Mucosa of stomach (tissue), 1 donor: ENCODE measurements around the gene HOXA3.

ENCODE experiments used
- H3K27me3 ChIP-seq: one replicate; pipeline ENCODE4 v1.7.0; 2013; ENCODE audit warnings: mild to moderate bottlenecking, low read length; ENCODE audit not compliant: control insufficient read depth, insufficient read depth
- H3K36me3 ChIP-seq: one replicate; pipeline ENCODE4 v1.7.0; 2013; ENCODE audit warnings: low read length; ENCODE audit not compliant: control insufficient read depth, insufficient read depth
- H3K4me1 ChIP-seq: one replicate; pipeline ENCODE4 v1.7.0; 2013; ENCODE audit warnings: mild to moderate bottlenecking, low read length; ENCODE audit not compliant: control insufficient read depth, insufficient read depth
- H3K4me3 ChIP-seq: one replicate; pipeline ENCODE4 v1.7.0; 2013; ENCODE audit warnings: low read length
- H3K9ac ChIP-seq: one replicate; pipeline ENCODE4 v1.7.0; 2013; ENCODE audit warnings: mild to moderate bottlenecking, low read length, moderate library complexity
- H3K9me3 ChIP-seq: one replicate; pipeline ENCODE4 v1.7.0; 2013; ENCODE audit warnings: mild to moderate bottlenecking, low read length, moderate library complexity; ENCODE audit not compliant: control insufficient read depth
- donor health status: Pancreatic carcinoma.

Gene HOXA3

DNA sequence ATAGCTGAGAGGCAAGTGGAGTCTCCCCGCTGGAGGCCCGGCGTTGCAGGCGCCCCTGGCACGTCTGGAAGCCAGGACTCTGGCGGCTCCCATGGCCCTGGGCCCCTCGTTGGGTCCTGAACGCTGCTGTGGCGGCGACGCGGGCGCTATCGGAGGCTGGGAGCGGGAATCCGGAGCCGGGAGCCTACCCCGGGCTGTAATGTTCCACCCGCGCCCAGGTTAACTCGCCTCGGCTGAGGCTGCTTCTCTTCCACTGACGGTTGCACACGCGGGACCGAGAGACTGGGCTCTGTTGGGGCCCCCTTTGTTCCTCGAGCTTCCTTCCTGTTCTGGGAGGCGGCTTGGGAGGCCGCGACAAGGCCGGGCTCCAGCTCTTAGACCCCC lies 7.6 kb downstream of the HOXA3 start:
- no peaks in the 10 kb centered on the region for H3K9me3 ChIP-seq
- H3K4me1 ChIP-seq, result peaks cover 18% of the 10 kb centered on the region
- peak overlapping the region; percentile 78 for H3K4me3 ChIP-seq
- peaks cover 55% of the 10 kb centered on the region for H3K27me3 ChIP-seq
- H3K9ac ChIP-seq, result no peak overlapping the region
- H3K36me3 ChIP-seq, result no peaks in the 10 kb centered on the region

DNA sequence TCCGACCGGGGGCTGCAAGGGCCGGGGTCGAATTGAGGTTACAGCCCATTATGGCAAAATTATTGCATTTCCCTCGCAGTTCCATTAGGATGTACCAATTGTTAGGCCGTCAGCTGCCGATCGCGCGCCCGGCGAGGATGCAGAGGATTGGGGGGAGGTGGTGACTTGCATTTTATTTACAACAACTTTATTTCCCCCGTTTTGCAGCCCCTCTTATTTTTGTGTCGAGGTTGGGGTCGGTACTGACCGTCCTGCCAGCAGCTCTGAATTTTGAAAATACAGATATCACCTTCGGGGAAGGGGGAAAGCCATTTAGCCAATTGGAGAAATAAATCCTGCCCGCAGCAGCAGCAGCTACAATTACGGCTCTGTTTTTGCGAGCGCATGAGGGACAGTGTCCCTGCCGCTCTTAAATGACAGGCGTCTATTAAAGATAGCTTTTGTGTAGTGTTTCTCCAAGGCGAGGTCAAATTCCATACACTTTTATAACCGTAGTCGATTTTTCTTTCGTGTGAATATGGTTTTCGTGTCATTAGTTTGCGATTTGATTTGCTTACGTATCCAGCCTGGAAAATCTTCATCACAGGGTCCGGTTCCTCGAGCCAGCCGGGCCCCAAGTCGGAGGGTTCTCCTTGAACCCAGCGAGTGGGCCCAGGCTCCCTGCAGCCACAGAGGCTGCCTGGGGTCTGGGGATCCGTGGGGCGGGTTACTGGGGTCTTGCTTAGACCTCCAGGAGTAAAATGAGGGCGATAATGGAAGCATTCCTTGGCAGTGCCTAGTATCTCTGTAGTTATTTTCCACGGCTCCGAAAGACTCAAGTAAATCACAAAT lies 8.2 kb downstream of the HOXA3 start:
- no peaks in the 10 kb centered on the region for H3K36me3 ChIP-seq
- H3K9me3 ChIP-seq, result no peaks in the 10 kb centered on the region
- H3K4me3 ChIP-seq, result peak overlapping the region; percentile 78
- H3K27me3 ChIP-seq, result peaks cover 55% of the 10 kb centered on the region
- peaks cover 18% of the 10 kb centered on the region for H3K4me1 ChIP-seq
- H3K9ac ChIP-seq, result no peak overlapping the region

DNA sequence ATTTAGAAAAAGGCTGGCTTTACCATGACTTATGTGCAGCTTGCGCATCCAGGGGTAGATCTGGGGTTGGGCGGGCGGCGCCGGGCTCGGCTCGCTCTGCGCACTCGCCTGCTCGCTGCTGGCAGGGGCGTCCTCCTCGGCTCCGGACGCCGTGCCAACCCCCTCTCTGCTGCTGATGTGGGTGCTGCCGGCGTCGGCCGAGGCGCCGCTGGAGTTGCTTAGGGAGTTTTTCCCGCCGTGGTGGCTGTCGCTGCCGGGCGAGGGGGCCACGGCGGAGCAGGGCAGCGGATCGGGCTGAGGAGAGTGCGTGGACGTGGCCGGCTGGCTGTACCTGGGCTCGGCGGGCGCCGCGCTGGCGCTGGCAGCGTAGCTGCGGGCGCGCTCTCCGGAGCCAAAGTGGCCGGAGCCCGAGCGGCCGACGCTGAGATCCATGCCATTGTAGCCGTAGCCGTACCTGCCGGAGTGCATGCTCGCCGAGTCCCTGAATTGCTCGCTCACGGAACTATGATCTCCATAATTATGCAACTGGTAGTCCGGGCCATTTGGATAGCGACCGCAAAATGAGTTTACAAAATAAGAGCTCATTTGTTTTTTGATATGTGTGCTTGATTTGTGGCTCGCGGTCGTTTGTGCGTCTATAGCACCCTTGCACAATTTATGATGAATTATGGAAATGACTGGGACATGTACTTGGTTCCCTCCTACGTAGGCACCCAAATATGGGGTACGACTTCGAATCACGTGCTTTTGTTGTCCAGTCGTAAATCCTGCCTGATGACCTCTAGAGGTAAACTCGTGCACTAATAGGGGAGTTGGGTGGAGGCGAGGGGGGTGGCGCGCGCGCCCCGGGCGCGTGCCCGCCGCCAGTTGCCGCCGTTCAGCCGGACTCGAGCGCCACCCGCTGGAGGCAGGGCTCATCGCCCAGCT lies 9.1 kb downstream of the HOXA3 start, which contains the start of gene HOXA5:
HOXA5 (minus strand) TSS at position 659 of the 927 bp plus-strand sequence; CDS start at position 585, 74 bp downstream.
- peaks cover 49% of the 10 kb centered on the region for H3K27me3 ChIP-seq
- H3K9me3 ChIP-seq, result no peaks in the 10 kb centered on the region
- peak within 1 kb of the TSS; percentile 83 for H3K9ac ChIP-seq
- peak within 1 kb of the TSS; percentile 78 for H3K4me3 ChIP-seq
- H3K4me1 ChIP-seq, result peaks cover 17% of the 10 kb centered on the region
- H3K36me3 ChIP-seq, result no peaks in the 10 kb centered on the region

DNA sequence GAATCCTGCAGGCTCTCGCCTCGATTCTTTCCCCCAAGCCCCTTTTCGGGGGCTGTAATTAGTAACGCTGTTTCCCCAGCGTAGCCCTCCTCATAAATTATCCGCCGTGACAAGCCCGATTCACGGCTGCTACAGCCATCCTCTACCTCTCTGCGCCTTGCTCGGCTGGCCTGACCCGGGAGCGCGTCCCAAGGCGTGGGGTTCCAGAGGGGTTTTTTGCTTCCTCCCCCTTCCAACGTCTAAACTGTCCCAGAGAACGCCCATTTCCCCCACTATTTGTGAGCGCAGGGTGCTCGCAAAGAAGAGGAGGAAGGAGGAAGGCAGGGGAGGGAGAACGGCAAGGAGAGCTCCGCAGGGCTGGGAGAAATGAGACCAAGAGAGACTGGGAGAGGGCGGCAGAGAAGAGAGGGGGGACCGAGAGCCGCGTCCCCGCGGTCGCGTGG lies 9.8 kb downstream of the HOXA3 start:
- H3K4me1 ChIP-seq, result peaks cover 13% of the 10 kb centered on the region
- no peaks in the 10 kb centered on the region for H3K9me3 ChIP-seq
- H3K27me3 ChIP-seq, result peaks cover 43% of the 10 kb centered on the region
- H3K9ac ChIP-seq, result peak overlapping the region; percentile 83
- no peaks in the 10 kb centered on the region for H3K36me3 ChIP-seq
- peak overlapping the region; percentile 78 for H3K4me3 ChIP-seq

DNA sequence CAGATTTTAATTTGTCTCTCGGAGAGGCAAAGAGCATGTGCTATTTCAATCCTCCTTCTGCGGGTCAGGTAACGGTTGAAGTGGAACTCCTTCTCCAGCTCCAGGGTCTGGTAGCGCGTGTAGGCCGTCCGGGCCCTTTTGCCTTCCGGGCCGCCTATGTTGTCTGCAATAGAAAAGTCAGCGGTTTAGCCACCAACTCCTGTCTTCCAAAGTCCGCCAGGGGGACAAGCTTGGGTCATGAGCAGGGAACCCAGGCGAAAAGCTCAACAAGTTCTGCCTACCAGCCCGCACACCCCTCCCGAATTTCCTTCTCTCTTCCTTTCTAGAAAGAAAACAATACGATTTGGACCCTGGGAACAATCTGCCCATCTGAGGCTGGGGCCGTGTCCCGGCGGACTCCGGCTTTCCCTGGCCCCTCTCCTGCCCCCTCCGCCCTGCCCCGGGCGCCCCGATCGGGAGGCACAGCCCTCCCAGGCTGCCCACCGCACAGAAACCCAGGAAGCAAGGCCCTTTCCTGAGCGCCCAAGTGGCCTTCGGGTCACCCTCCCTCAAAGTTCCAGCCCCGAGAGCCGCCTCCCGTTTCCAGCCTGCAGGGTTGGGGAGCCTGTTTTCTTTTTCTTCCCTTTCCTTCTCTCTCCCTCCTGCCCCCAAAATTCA lies 10.3 kb downstream of the HOXA3 start:
- H3K4me1 ChIP-seq, result peaks cover 13% of the 10 kb centered on the region
- no peaks in the 10 kb centered on the region for H3K9me3 ChIP-seq
- H3K4me3 ChIP-seq, result peak overlapping the region; percentile 78
- peak overlapping the region; percentile 83 for H3K9ac ChIP-seq
- H3K27me3 ChIP-seq, result peaks cover 38% of the 10 kb centered on the region
- no peaks in the 10 kb centered on the region for H3K36me3 ChIP-seq

DNA sequence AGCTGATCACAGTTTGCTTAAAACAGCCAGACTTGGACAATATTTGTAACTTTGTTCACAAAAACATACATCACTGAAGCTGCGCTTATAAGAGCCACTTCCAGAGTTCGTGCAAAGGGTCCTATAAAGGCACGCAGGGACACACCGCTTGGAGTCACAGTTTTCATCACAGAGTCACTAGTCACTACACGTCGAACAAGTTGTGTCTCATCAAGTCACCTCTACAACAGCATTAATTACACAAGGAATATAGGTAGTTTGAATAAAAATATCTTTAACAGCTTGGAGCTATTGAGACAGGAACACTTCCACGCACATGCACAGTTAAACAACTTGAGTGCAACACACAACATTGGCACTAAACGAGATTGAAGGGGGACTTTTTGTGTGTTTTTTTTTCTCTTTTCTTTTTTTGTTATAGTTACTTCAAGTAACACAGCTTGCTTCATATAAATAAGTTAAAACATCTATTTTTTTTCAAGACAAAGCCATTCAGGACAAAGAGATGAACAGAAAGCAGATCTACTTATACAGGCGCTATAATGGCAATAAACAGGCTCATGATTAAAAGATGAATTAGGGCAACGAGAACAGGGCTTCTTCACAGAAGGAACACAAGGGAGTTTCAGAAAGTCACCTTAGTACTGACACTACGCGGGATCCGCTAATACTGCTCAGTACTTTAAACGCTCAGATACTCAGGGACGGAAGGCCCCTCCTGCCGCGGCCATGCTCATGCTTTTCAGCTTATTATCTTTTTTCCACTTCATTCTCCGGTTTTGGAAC lies 11.1 kb downstream of the HOXA3 start:
- H3K9me3 ChIP-seq, result no peaks in the 10 kb centered on the region
- peaks cover 19% of the 10 kb centered on the region for H3K4me1 ChIP-seq
- H3K4me3 ChIP-seq, result peak overlapping the region; percentile 78
- H3K9ac ChIP-seq, result peak overlapping the region; percentile 83
- no peaks in the 10 kb centered on the region for H3K36me3 ChIP-seq
- H3K27me3 ChIP-seq, result peaks cover 30% of the 10 kb centered on the region

DNA sequence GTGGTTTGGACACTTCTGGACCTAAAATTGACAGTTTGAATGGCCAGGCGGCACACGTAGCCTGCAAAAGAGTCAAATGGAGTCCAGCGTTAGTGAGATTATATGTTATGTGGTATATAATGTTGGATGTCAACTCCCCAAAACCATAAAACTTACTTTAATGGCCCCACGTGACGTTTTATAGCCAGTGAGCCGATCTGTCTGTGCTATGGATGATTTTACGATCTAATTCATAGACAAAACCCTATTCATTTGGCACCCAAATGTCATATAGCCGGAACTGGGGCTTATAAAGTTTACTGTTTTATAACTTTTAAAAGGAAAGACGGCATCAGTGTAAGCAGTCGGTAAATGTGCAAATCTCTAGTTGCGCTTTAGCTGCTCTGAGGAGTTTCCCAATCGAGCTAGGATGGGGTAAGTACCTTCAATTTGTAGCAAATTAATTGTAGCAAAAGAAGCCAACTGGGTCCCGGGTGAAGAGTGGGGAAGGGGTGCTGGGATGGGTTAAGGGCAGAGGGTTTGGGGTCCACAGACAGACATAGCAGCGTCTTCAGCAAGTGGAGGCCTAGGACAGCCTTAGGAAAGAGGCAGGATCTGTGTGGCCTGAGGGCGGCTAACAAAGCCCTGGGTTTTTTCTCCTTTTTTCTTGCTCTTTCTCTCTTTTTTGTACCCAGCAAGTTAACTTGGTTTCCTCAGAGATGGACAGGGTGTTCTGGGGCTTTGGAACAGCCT lies 12.1 kb downstream of the HOXA3 start:
- Histone ChIP-seq H3K9ac (peak overlapping the region; percentile 29), H3K4me1 (peaks cover 27% of the 10 kb centered on the region), H3K27me3 (peaks cover 20% of the 10 kb centered on the region), H3K36me3 (no peaks in the 10 kb centered on the region), H3K4me3 (no peak overlapping the region), H3K9me3 (no peaks in the 10 kb centered on the region)

DNA sequence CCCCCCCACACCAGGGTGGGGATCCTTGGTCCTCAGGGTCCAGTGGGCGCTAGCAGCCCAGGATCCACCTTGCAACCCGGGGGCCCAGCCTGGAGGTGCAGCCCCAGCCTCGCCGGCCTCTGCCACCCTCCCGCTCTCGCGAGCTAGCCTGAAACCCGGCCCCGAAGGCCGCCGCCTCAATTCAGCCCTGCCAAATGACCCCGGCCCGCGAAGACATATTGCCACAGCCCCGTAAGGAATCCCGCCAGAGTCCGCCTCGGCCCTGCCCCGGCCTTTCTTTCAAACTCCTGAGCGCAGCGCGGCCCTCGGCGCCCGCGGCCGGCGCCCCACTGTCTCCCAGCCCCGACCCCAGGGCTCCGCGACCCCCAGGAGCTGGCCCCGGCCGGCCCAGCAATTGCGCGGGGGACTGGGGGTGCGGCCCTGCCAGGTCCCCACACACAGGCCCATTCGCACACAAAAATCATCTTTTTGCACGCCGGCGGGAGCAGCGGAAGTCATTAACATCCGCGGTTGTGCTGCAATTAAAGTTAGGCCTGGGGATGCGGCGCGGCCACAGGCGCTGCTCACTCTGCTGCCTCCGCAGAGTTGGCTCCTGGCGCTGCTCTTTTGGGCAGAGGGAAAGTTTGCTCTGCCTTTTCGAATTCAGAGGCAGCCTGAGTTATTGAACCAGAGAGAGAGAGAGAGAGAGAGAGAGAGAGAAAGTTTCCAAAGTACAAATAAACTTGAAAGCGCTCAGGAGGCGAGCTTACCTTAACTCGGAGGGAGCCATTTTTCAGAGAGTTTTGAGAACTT lies 12.9 kb downstream of the HOXA3 start:
- Histone ChIP-seq H3K4me1 (peaks cover 22% of the 10 kb centered on the region), H3K36me3 (no peaks in the 10 kb centered on the region), H3K4me3 (no peak overlapping the region), H3K9ac (peak overlapping the region; percentile 29), H3K27me3 (peaks cover 12% of the 10 kb centered on the region), H3K9me3 (no peaks in the 10 kb centered on the region)

DNA sequence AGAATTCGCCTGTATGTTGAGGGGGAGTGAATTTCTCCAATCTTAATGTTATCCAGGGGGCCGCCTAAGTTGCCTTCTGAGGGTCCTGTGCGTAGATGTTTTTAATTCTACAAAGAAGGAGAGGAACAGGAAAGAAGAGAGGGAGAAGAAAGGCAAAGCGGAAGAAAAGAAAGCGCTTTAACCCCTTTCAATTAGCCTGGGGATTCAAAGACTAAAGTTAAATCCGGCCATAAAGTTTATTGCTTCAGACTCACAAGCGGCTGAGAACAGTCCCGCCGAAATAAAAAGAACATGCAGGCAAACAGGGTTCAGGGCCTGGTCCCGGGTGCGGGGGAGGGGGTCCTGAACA lies 13.4 kb downstream of the HOXA3 start:
- H3K4me3 ChIP-seq, result no peak overlapping the region
- H3K27me3 ChIP-seq, result peaks cover 7% of the 10 kb centered on the region
- H3K36me3 ChIP-seq, result no peaks in the 10 kb centered on the region
- no peaks in the 10 kb centered on the region for H3K9me3 ChIP-seq
- H3K9ac ChIP-seq, result peak overlapping the region; percentile 29
- peaks cover 25% of the 10 kb centered on the region for H3K4me1 ChIP-seq

DNA sequence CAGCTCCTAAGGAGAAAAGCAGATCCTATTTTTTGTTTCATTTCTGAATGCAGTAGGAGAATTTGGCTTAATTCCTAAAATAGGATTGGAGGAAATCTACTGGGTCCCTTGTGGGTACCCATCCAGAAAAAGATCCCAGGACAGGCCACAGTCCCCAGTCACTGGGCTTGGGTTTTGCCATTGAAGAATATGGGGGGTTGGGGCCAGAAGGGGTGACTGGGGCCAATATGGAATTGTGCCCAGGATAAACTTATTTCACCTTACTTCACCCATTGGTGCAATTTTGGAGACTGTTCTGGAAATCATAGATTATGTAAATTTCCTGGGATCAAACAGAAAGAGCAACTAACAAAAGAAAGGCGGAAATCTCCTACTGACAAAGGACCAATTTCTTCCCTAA lies 13.9 kb downstream of the HOXA3 start:
- Histone ChIP-seq H3K36me3 (no peaks in the 10 kb centered on the region), H3K9me3 (no peaks in the 10 kb centered on the region), H3K27me3 (peaks cover 5% of the 10 kb centered on the region), H3K4me3 (no peak overlapping the region), H3K4me1 (peaks cover 30% of the 10 kb centered on the region), H3K9ac (no peak overlapping the region)
